Measurements from ENCODE around the gene CD84. TPM values are rescaled to one million over a fixed set of nuclear protein-coding genes. Genes with fewer than 3 reads are reported as not detected.
"Not testable (repeated sequence)": the region's sequence is repeated elsewhere in the genome, so short reads cannot be mapped to it uniquely, and the experiment has no call there.

CD84 gene
- total RNA-seq, 1 experiment from 2014 or later = not detected

DNA sequence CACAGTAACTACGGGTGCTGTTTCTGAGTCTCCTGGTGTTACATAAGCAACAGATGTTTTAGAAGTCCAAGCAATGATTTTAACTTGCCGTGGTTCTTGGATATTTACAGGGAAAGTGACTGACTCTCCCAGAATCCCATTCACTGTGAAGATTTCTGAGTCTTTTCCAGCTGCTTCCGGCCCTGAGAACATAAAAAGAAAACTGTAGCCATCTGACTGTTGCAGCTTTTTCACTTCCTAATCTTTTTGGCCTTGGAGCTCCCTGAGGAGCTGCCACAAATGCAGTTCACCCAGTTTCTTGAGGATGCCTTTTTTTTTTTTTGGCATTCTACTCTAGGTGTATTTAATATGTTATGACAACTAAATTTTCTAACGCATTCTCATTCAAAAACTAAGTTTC, 13.7 kb downstream of the CD84 start:
- no peaks in the 10 kb centered on the region for H4K20me1 ChIP-seq (ENCODE audit: low read length)
- no peaks in the 10 kb centered on the region for H3F3A ChIP-seq (ENCODE audit: low read length, unreplicated experiment)
- H3K4me1 ChIP-seq (ENCODE audit: insufficient read depth, low read length) = no peaks in the 10 kb centered on the region
- no peak overlapping the region for H3K4me2 ChIP-seq (ENCODE audit: low read length)
- TF ChIP-seq, protein P1, sequence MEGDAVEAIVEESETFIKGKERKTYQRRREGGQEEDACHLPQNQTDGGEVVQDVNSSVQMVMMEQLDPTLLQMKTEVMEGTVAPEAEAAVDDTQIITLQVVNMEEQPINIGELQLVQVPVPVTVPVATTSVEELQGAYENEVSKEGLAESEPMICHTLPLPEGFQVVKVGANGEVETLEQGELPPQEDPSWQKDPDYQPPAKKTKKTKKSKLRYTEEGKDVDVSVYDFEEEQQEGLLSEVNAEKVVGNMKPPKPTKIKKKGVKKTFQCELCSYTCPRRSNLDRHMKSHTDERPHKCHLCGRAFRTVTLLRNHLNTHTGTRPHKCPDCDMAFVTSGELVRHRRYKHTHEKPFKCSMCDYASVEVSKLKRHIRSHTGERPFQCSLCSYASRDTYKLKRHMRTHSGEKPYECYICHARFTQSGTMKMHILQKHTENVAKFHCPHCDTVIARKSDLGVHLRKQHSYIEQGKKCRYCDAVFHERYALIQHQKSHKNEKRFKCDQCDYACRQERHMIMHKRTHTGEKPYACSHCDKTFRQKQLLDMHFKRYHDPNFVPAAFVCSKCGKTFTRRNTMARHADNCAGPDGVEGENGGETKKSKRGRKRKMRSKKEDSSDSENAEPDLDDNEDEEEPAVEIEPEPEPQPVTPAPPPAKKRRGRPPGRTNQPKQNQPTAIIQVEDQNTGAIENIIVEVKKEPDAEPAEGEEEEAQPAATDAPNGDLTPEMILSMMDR (conservative IDR thresholded peaks at IDR 0.05; ENCODE audit: low read depth, low read length) = no peak
- TF ChIP-seq EZH2phosphoT487 (IDR thresholded peaks at IDR 0.05; ENCODE audit: borderline replicate concordance, low read length) = no peak
- no peak for TF ChIP-seq EZH2 (IDR thresholded peaks at IDR 0.05; ENCODE audit: low read length, unreplicated experiment)
- no peak overlapping the region for H3K9ac ChIP-seq (ENCODE audit: low read length)
- ATAC-seq = no peak
- no peak overlapping the region for H3K4me3 ChIP-seq (ENCODE audit: low read length)
- intact Hi-C loops (cut with micrococcal nuclease) = no loop called here
- H3K27me3 ChIP-seq (ENCODE audit: low read length) = peaks cover 74% of the 10 kb centered on the region
- no peak overlapping the region for H2AFZ ChIP-seq (ENCODE audit: low read length)
- H3K36me3 ChIP-seq (ENCODE audit: low read depth, low read length) = no peaks in the 10 kb centered on the region
- H3K9me2 ChIP-seq (replicated peaks; ENCODE audit: low read length) = no peaks in the 10 kb centered on the region
- H3K27ac ChIP-seq (ENCODE audit: low read length) = no peak overlapping the region
- BruUV-seq (replicated peaks) = no TSS peak
- POLR2A ChIA-PET (ENCODE audit: unreplicated experiment) = no interaction called here
- no peaks in the 10 kb centered on the region for H3K79me2 ChIP-seq (ENCODE audit: low read length)
- DNase-seq = no peak
- CTCF ChIA-PET = no interaction called here
- no peaks in the 10 kb centered on the region for H3K9me3 ChIP-seq (ENCODE audit: low read length)

- H3K36me3 ChIP-seq (ENCODE audit: low read depth, low read length); H3K9ac ChIP-seq (ENCODE audit: low read length); BruUV-seq (replicated peaks); ATAC-seq; H3K9me3 ChIP-seq (ENCODE audit: low read length); H3K4me3 ChIP-seq (ENCODE audit: low read length); H3K27ac ChIP-seq (ENCODE audit: low read length); H2AFZ ChIP-seq (ENCODE audit: low read length); H3K4me1 ChIP-seq (ENCODE audit: insufficient read depth, low read length); H4K20me1 ChIP-seq (ENCODE audit: low read length); CTCF ChIA-PET; DNase-seq; POLR2A ChIA-PET (ENCODE audit: unreplicated experiment); H3K79me2 ChIP-seq (ENCODE audit: low read length); intact Hi-C loops (cut with micrococcal nuclease); H3K9me2 ChIP-seq (replicated peaks; ENCODE audit: low read length); H3K4me2 ChIP-seq (ENCODE audit: low read length); H3F3A ChIP-seq (ENCODE audit: low read length, unreplicated experiment): not testable (repeated sequence)
- peaks cover 71% of the 10 kb centered on the region for H3K27me3 ChIP-seq (ENCODE audit: low read length)
Observed at GRCh38 chr1:160563230-160563629, 16.1 kb downstream of the CD84 start.

DNA sequence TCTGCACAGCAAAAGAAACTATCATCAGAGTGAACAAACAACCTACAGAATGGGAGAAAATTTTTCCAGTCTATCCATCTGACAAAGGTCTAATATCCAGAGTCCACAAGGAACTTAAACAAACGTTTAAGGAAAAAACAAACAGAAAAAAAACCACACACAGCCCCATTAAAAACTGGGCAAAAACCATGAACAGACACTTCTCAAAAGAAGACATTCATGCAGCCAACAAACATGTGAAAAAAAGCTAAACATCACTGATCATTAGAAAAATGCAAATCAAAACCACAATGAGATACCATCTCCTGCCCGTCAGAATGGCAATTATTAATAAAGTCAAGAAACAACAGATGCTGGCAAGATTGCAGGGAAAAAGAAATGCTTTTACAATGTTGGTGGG, 16.6 kb downstream of the CD84 start:
- BruUV-seq (replicated peaks); ATAC-seq; CTCF ChIA-PET; H3K9me2 ChIP-seq (replicated peaks; ENCODE audit: low read length); H3K4me1 ChIP-seq (ENCODE audit: insufficient read depth, low read length); H3K9ac ChIP-seq (ENCODE audit: low read length); H3K4me3 ChIP-seq (ENCODE audit: low read length); H3K4me2 ChIP-seq (ENCODE audit: low read length); H3F3A ChIP-seq (ENCODE audit: low read length, unreplicated experiment); H3K9me3 ChIP-seq (ENCODE audit: low read length); H3K79me2 ChIP-seq (ENCODE audit: low read length); H3K36me3 ChIP-seq (ENCODE audit: low read depth, low read length); intact Hi-C loops (cut with micrococcal nuclease); POLR2A ChIA-PET (ENCODE audit: unreplicated experiment); H3K27ac ChIP-seq (ENCODE audit: low read length); H2AFZ ChIP-seq (ENCODE audit: low read length); H4K20me1 ChIP-seq (ENCODE audit: low read length); DNase-seq: not testable (repeated sequence)
- H3K27me3 ChIP-seq (ENCODE audit: low read length) = peaks cover 69% of the 10 kb centered on the region

GRCh38 chr1:160560806-160561205, 18.5 kb downstream of the CD84 start:
- Histone ChIP-seq H3K4me1 (ENCODE audit: insufficient read depth, low read length) (no peaks in the 10 kb centered on the region), H3K9me2 (replicated peaks; ENCODE audit: low read length) (no peaks in the 10 kb centered on the region), H3K36me3 (ENCODE audit: low read depth, low read length) (no peaks in the 10 kb centered on the region), H2AFZ (ENCODE audit: low read length) (no peak overlapping the region), H3K27ac (ENCODE audit: low read length) (no peak overlapping the region), H3K9me3 (ENCODE audit: low read length) (no peaks in the 10 kb centered on the region), H3K4me3 (ENCODE audit: low read length) (no peak overlapping the region), H3K79me2 (ENCODE audit: low read length) (no peaks in the 10 kb centered on the region), H4K20me1 (ENCODE audit: low read length) (no peaks in the 10 kb centered on the region), H3F3A (ENCODE audit: low read length, unreplicated experiment) (no peaks in the 10 kb centered on the region), H3K9ac (ENCODE audit: low read length) (no peak overlapping the region), H3K27me3 (ENCODE audit: low read length) (peaks cover 62% of the 10 kb centered on the region), H3K4me2 (ENCODE audit: low read length) (no peak overlapping the region)
- ChIA-PET CTCF (no interaction called here), POLR2A (ENCODE audit: unreplicated experiment) (no interaction called here)
- DNase-seq (no peak), ATAC-seq (no peak)
- BruUV-seq (replicated peaks) = no TSS peak
- TF ChIP-seq EZH2 (IDR thresholded peaks at IDR 0.05; ENCODE audit: low read length, unreplicated experiment) (no peak), EZH2phosphoT487 (IDR thresholded peaks at IDR 0.05; ENCODE audit: borderline replicate concordance, low read length) (no peak)
- TF ChIP-seq, protein P1 (conservative IDR thresholded peaks at IDR 0.05; ENCODE audit: low read depth, low read length) = no peak
- intact Hi-C loops (cut with micrococcal nuclease) = no loop called here

Measured in PC-3 (cell line).